Activated naive CD4-positive, alpha-beta T cell treated with anti-CD3 and anti-CD28 coated beads, Interleukin-2, amount 10 ng/mL, durations not matched to agents 7 days and 5 days (primary cell): ENCODE measurements around the gene EFCAB13.

Experiments
- CTCF ChIA-PET: fragments of 350-600 bp; sonication (Branson Sonifier 250); formaldehyde crosslinking; loops from one replicate; lab custom pipeline; 2021; ENCODE audit warnings: antibody characterized with exemption; lab: Charles Lee
- DNase-seq: peaks from one replicate; pipeline ENCODE4 v3.0.0-alpha.2; 2020
- H3K27ac Mint-ChIP-seq: one replicate; pipeline ENCODE4 v1.8.0; 2021; ENCODE audit warnings: mild to moderate bottlenecking, moderate library complexity, mixed read lengths
- H3K27me3 Mint-ChIP-seq: one replicate; pipeline ENCODE4 v1.8.0; 2021; ENCODE audit warnings: mild to moderate bottlenecking, mixed read lengths
- H3K36me3 Mint-ChIP-seq: one replicate; pipeline ENCODE4 v1.8.0; 2021; ENCODE audit warnings: mixed read lengths
- H3K4me1 Mint-ChIP-seq: one replicate; pipeline ENCODE4 v1.8.0; 2021; ENCODE audit warnings: mixed read lengths
- H3K4me3 Mint-ChIP-seq: one replicate; pipeline ENCODE4 v1.8.0; 2021; ENCODE audit warnings: mild to moderate bottlenecking, moderate library complexity, mixed read lengths
- H3K9me3 Mint-ChIP-seq: one replicate; pipeline ENCODE4 v1.8.0; 2021; ENCODE audit warnings: mixed read lengths

Gene EFCAB13

GRCh38 chr17:47287068-47287467, 36.7 kb upstream of the EFCAB13 start:
- no peak for DNase-seq

GRCh38 chr17:47287639-47288038, 36.1 kb upstream of the EFCAB13 start:
- Mint-ChIP-seq H3K27ac (no peak overlapping the region), H3K9me3 (no peaks in the 10 kb centered on the region), H3K36me3 (no peaks in the 10 kb centered on the region), H3K27me3 (peaks cover 51% of the 10 kb centered on the region), H3K4me3 (no peak overlapping the region), H3K4me1 (no peaks in the 10 kb centered on the region)
- CTCF ChIA-PET = no interaction called here
- no peak for DNase-seq

More at GRCh38 chr17:47287068-47287467, 36.7 kb upstream of the EFCAB13 start:
- H3K27me3 Mint-ChIP-seq = peaks cover 48% of the 10 kb centered on the region
- CTCF ChIA-PET = interaction anchor here (0.7 kb wide), 1 partner anchor 328 kb away, joined by 3 read pairs; no protein-coding TSS in a partner anchor
- no peaks in the 10 kb centered on the region for H3K9me3 Mint-ChIP-seq
- H3K4me1 Mint-ChIP-seq = no peaks in the 10 kb centered on the region
- no peaks in the 10 kb centered on the region for H3K36me3 Mint-ChIP-seq
- H3K27ac Mint-ChIP-seq = no peak overlapping the region
- no peak overlapping the region for H3K4me3 Mint-ChIP-seq

GRCh38 chr17:47288531-47289116, 35.1 kb upstream of the EFCAB13 start:
- Mint-ChIP-seq H3K4me1 (no peaks in the 10 kb centered on the region), H3K27ac (no peak overlapping the region), H3K9me3 (no peaks in the 10 kb centered on the region), H3K36me3 (no peaks in the 10 kb centered on the region), H3K4me3 (no peak overlapping the region), H3K27me3 (peaks cover 46% of the 10 kb centered on the region)
- DNase-seq = no peak
- CTCF ChIA-PET = no interaction called here

DNA sequence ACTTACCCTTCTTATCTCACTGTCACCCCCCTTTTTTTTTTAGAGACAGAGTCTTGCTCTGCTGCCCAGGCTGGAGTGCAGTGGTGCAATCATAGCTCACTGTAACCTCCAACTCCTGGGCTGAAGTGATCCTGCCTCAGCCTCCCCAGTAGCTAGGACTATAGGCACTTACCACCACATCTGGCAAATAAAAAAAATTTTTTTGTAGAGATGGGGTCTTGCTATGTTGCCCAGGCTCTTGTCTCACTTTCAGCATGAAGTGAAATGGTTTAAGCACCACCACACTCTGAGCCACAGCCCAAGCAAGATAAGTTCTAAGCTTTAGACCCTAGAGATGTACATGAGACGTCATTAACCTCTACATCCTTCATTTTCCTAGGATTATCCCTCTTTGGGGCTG, 34.5 kb upstream of the EFCAB13 start:
- Mint-ChIP-seq H3K36me3 (no peaks in the 10 kb centered on the region), H3K27ac (no peak overlapping the region), H3K9me3 (no peaks in the 10 kb centered on the region), H3K4me1 (no peaks in the 10 kb centered on the region), H3K27me3 (peaks cover 41% of the 10 kb centered on the region), H3K4me3 (no peak overlapping the region)
- CTCF ChIA-PET = no interaction called here
- no peak for DNase-seq

DNA sequence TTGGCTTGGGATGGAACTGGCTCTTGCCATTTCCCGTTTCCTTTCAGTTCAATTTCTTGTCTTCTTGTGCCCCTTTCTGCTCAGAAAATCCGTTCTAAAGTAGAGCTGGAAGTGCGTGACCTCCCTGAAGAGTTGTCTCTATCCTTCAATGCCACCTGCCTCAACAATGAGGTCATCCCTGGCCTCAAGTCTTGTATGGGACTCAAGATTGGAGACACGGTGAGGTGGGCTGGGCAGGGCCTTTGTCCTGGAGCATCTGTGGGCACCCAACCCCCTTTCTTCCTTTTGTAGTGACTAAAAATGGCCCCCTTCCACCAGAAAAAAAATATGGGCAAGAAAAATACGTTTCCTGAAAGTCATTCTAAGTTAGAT, 32.9 kb upstream of the EFCAB13 start:
- no peak overlapping the region for H3K27ac Mint-ChIP-seq
- CTCF ChIA-PET = interaction anchor here (0.7 to 1.0 kb wide), 2 partner anchors 25 to 349 kb away, joined by 3 read pairs; no protein-coding TSS in a partner anchor
- H3K4me1 Mint-ChIP-seq = no peaks in the 10 kb centered on the region
- H3K9me3 Mint-ChIP-seq = no peaks in the 10 kb centered on the region
- no peak overlapping the region for H3K4me3 Mint-ChIP-seq
- H3K36me3 Mint-ChIP-seq = no peaks in the 10 kb centered on the region
- peaks cover 51% of the 10 kb centered on the region for H3K27me3 Mint-ChIP-seq
- DNase-seq = no peak

- H3K9me3 Mint-ChIP-seq = no peaks in the 10 kb centered on the region
- no peaks in the 10 kb centered on the region for H3K36me3 Mint-ChIP-seq
- peaks cover 53% of the 10 kb centered on the region for H3K27me3 Mint-ChIP-seq
- no peak for DNase-seq
- no peak overlapping the region for H3K4me3 Mint-ChIP-seq
- CTCF ChIA-PET = interaction anchor here (0.7 to 1.0 kb wide), 2 partner anchors 24 to 350 kb away, joined by 3 read pairs; no protein-coding TSS in a partner anchor
- H3K4me1 Mint-ChIP-seq = no peaks in the 10 kb centered on the region
- H3K27ac Mint-ChIP-seq = no peak overlapping the region
Observed at GRCh38 chr17:47291242-47291873, 32.4 kb upstream of the EFCAB13 start.

GRCh38 chr17:47292206-47292605, 31.5 kb upstream of the EFCAB13 start:
- CTCF ChIA-PET = interaction anchor here (1.0 kb wide), 1 partner anchor 351 kb away, joined by 3 read pairs; no protein-coding TSS in a partner anchor
- DNase-seq = no peak
- no peaks in the 10 kb centered on the region for H3K4me1 Mint-ChIP-seq
- no peaks in the 10 kb centered on the region for H3K9me3 Mint-ChIP-seq
- H3K36me3 Mint-ChIP-seq = no peaks in the 10 kb centered on the region
- H3K27ac Mint-ChIP-seq = no peak overlapping the region
- peaks cover 50% of the 10 kb centered on the region for H3K27me3 Mint-ChIP-seq
- H3K4me3 Mint-ChIP-seq = no peak overlapping the region

GRCh38 chr17:47295037-47295873, 28.5 kb upstream of the EFCAB13 start:
- CTCF ChIA-PET = no interaction called here
- no peaks in the 10 kb centered on the region for H3K36me3 Mint-ChIP-seq

DNA sequence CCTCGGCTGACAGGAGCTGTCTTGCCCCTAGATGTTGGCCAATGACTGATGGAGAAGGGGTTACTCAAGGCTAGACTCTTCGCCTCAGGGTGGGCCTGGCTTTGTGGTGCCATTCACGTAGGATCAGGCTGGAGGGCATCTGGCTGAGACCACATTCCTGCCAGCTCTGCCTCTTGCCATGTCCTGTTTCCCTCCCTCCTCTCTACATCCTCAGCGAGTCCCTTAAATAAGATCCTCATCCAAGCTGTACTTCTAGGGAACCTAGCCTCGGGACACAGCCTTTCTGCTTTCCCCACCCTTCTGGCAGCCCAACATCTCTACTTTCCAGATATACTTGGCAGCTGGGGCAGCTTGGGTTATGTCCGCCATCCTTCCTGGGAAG, 27.9 kb upstream of the EFCAB13 start:
- Mint-ChIP-seq H3K4me3 (no peak overlapping the region), H3K36me3 (no peaks in the 10 kb centered on the region), H3K27ac (no peak overlapping the region), H3K9me3 (no peaks in the 10 kb centered on the region), H3K27me3 (peaks cover 42% of the 10 kb centered on the region), H3K4me1 (no peaks in the 10 kb centered on the region)
- CTCF ChIA-PET = no interaction called here
- DNase-seq = no peak

More at GRCh38 chr17:47295037-47295873, 28.5 kb upstream of the EFCAB13 start:
- H3K9me3 Mint-ChIP-seq = no peaks in the 10 kb centered on the region
- no peak overlapping the region for H3K27ac Mint-ChIP-seq
- peaks cover 48% of the 10 kb centered on the region for H3K27me3 Mint-ChIP-seq
- H3K4me3 Mint-ChIP-seq = no peak overlapping the region
- H3K4me1 Mint-ChIP-seq = no peaks in the 10 kb centered on the region
- DNase-seq = no peak

- Mint-ChIP-seq H3K4me1 (no peaks in the 10 kb centered on the region), H3K9me3 (peaks cover 1% of the 10 kb centered on the region), H3K4me3 (no peak overlapping the region), H3K27me3 (peaks cover 44% of the 10 kb centered on the region), H3K27ac (no peak overlapping the region), H3K36me3 (no peaks in the 10 kb centered on the region)
- DNase-seq = no peak
- CTCF ChIA-PET = no interaction called here
Observed at GRCh38 chr17:47297661-47298400, 25.9 kb upstream of the EFCAB13 start.

- Mint-ChIP-seq H3K9me3 (peaks cover 1% of the 10 kb centered on the region), H3K27me3 (peaks cover 46% of the 10 kb centered on the region), H3K27ac (no peak overlapping the region), H3K36me3 (no peaks in the 10 kb centered on the region), H3K4me3 (no peak overlapping the region), H3K4me1 (no peaks in the 10 kb centered on the region)
- DNase-seq = no peak
- CTCF ChIA-PET = no interaction called here
Observed at GRCh38 chr17:47298712-47299111, 25.0 kb upstream of the EFCAB13 start.

DNA sequence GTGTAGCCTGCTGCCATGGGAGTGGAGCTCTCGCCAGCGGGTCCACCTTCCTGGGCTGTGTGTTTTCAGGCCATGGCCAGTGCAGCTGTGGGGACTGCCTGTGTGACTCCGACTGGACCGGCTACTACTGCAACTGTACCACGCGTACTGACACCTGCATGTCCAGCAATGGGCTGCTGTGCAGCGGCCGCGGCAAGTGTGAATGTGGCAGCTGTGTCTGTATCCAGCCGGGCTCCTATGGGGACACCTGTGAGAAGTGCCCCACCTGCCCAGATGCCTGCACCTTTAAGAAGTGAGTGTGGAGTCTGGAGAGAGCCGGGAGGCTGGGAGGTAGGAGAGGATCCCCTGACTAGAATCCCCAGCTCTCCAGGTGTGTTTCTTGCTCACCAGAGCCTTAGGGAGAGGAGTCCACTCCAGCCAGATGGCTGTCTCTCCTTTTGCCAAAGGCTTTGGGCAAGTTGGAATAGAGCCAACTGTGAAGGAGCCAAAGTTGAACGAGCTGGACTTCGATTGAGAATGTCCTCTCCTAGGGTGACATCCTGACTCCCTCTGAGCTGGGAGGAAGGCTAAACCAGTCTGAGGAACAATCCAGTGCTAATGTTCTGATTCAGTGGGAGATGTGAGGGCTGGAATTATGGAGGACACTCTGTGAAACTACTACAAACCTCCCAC, 24.4 kb upstream of the EFCAB13 start:
- H3K4me1 Mint-ChIP-seq = no peaks in the 10 kb centered on the region
- CTCF ChIA-PET = no interaction called here
- peaks cover 1% of the 10 kb centered on the region for H3K9me3 Mint-ChIP-seq
- no peak for DNase-seq
- H3K27ac Mint-ChIP-seq = no peak overlapping the region
- H3K36me3 Mint-ChIP-seq = no peaks in the 10 kb centered on the region
- H3K4me3 Mint-ChIP-seq = no peak overlapping the region
- H3K27me3 Mint-ChIP-seq = peaks cover 48% of the 10 kb centered on the region

DNA sequence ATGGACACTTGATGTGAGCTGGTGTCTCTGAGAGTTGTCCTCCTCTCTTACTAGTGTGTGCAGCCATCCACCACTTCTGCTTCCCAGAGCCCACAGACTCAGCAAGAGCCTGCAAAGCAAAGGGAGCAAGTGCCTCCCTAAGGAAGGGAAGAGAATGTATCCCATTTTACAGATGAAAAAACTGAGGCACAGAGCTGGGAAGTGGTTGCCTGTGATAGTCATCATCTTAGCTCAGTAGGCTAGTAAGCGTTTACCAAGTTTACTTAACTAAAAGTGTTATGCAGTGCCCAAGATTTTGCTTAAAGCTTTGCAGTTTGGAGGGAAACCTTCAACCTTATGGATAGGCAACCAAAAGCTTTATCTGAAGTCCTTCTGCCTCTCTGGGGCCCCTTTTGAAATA, 23.0 kb upstream of the EFCAB13 start:
- CTCF ChIA-PET = no interaction called here
- H3K36me3 Mint-ChIP-seq = no peaks in the 10 kb centered on the region
- no peak overlapping the region for H3K4me3 Mint-ChIP-seq
- H3K9me3 Mint-ChIP-seq = peaks cover 1% of the 10 kb centered on the region
- no peak for DNase-seq
- peaks cover 8% of the 10 kb centered on the region for H3K4me1 Mint-ChIP-seq
- peaks cover 36% of the 10 kb centered on the region for H3K27me3 Mint-ChIP-seq
- no peak overlapping the region for H3K27ac Mint-ChIP-seq
